ENCODE results near the gene EFCAB14.
"Not testable (repeated sequence)": the region's sequence is repeated elsewhere in the genome, so short reads cannot be mapped to it uniquely, and the experiment has no call there.

EFCAB14 gene

GRCh38 chr1:46655848-46656247 lies 63.1 kb downstream of the EFCAB14 start:
- no peak overlapping the region for H3K4me3 ChIP-seq (ENCODE audit: low read depth, low read length, poor library complexity, severe bottlenecking)
- H2AFZ ChIP-seq (ENCODE audit: low read length): no peak overlapping the region
- H3K79me2 ChIP-seq (ENCODE audit: insufficient read depth, low read length): no peaks in the 10 kb centered on the region
- H3F3A ChIP-seq (ENCODE audit: insufficient read depth, low read length): no peaks in the 10 kb centered on the region
- no peak for TF ChIP-seq EZH2 (IDR thresholded peaks at IDR 0.05; ENCODE audit: borderline replicate concordance, low read length)
- TF ChIP-seq CTCF (IDR thresholded peaks at IDR 0.05; ENCODE audit: low read length): no peak
- no peaks in the 10 kb centered on the region for H3K27me3 ChIP-seq (ENCODE audit: insufficient read depth, low read length)
- H3K36me3 ChIP-seq (ENCODE audit: insufficient read depth, low read length): peaks cover 42% of the 10 kb centered on the region
- H4K20me1 ChIP-seq (ENCODE audit: insufficient read depth, low read length): no peaks in the 10 kb centered on the region
- no peaks in the 10 kb centered on the region for H3K9me3 ChIP-seq (ENCODE audit: low read length)
- no peak overlapping the region for H3K4me2 ChIP-seq (ENCODE audit: low read length)
- no peaks in the 10 kb centered on the region for H3K4me1 ChIP-seq (ENCODE audit: insufficient read depth, low read length, severe bottlenecking)
- H3K9ac ChIP-seq (ENCODE audit: low read length): no peak overlapping the region
- no peak overlapping the region for H3K27ac ChIP-seq (ENCODE audit: low read depth, low read length, poor library complexity, severe bottlenecking)
- H3K9me2 ChIP-seq (ENCODE audit: low read depth, low read length): no peaks in the 10 kb centered on the region

- not testable (repeated sequence) for H3K9me3 ChIP-seq (ENCODE audit: low read length); H3F3A ChIP-seq (ENCODE audit: insufficient read depth, low read length); H4K20me1 ChIP-seq (ENCODE audit: insufficient read depth, low read length); H3K27ac ChIP-seq (ENCODE audit: low read depth, low read length, poor library complexity, severe bottlenecking); H3K9me2 ChIP-seq (ENCODE audit: low read depth, low read length); H3K4me3 ChIP-seq (ENCODE audit: low read depth, low read length, poor library complexity, severe bottlenecking); H3K4me2 ChIP-seq (ENCODE audit: low read length); H3K27me3 ChIP-seq (ENCODE audit: insufficient read depth, low read length); H3K79me2 ChIP-seq (ENCODE audit: insufficient read depth, low read length); H3K9ac ChIP-seq (ENCODE audit: low read length); H3K4me1 ChIP-seq (ENCODE audit: insufficient read depth, low read length, severe bottlenecking); H2AFZ ChIP-seq (ENCODE audit: low read length)
- H3K36me3 ChIP-seq (ENCODE audit: insufficient read depth, low read length): peaks cover 52% of the 10 kb centered on the region
Observed at GRCh38 chr1:46654698-46655097, 64.2 kb downstream of the EFCAB14 start.

- peaks cover 9% of the 10 kb centered on the region; the same call in 1 of the 2 replicates for H3K9me3 ChIP-seq (ENCODE audit: low read length)
- no peak overlapping the region for H3K4me2 ChIP-seq (ENCODE audit: low read length)
- H3K4me1 ChIP-seq (ENCODE audit: insufficient read depth, low read length, severe bottlenecking): no peaks in the 10 kb centered on the region
- H3K27me3 ChIP-seq (ENCODE audit: insufficient read depth, low read length): no peaks in the 10 kb centered on the region
- H3K4me3 ChIP-seq (ENCODE audit: low read depth, low read length, poor library complexity, severe bottlenecking): no peak overlapping the region
- peaks cover 59% of the 10 kb centered on the region for H3K36me3 ChIP-seq (ENCODE audit: insufficient read depth, low read length)
- no peaks in the 10 kb centered on the region for H3K79me2 ChIP-seq (ENCODE audit: insufficient read depth, low read length)
- no peaks in the 10 kb centered on the region for H4K20me1 ChIP-seq (ENCODE audit: insufficient read depth, low read length)
- no peaks in the 10 kb centered on the region for H3K9me2 ChIP-seq (ENCODE audit: low read depth, low read length)
- TF ChIP-seq CTCF (IDR thresholded peaks at IDR 0.05; ENCODE audit: low read length) (no peak), EZH2 (IDR thresholded peaks at IDR 0.05; ENCODE audit: borderline replicate concordance, low read length) (no peak)
- H3K27ac ChIP-seq (ENCODE audit: low read depth, low read length, poor library complexity, severe bottlenecking): no peak overlapping the region
- no peak overlapping the region for H3K9ac ChIP-seq (ENCODE audit: low read length)
- no peak overlapping the region for H2AFZ ChIP-seq (ENCODE audit: low read length)
- no peaks in the 10 kb centered on the region for H3F3A ChIP-seq (ENCODE audit: insufficient read depth, low read length)
Observed at GRCh38 chr1:46654012-46654411, 64.9 kb downstream of the EFCAB14 start.

GRCh38 chr1:46653405-46653958 lies 65.4 kb downstream of the EFCAB14 start:
- Histone ChIP-seq H3K9me2 (ENCODE audit: low read depth, low read length) (no peaks in the 10 kb centered on the region), H3K4me1 (ENCODE audit: insufficient read depth, low read length, severe bottlenecking) (no peaks in the 10 kb centered on the region), H3K27ac (ENCODE audit: low read depth, low read length, poor library complexity, severe bottlenecking) (no peak overlapping the region), H3K9me3 (ENCODE audit: low read length) (peaks cover 9% of the 10 kb centered on the region; the same call in 1 of the 2 replicates), H3F3A (ENCODE audit: insufficient read depth, low read length) (no peaks in the 10 kb centered on the region), H3K36me3 (ENCODE audit: insufficient read depth, low read length) (peaks cover 58% of the 10 kb centered on the region), H3K27me3 (ENCODE audit: insufficient read depth, low read length) (no peaks in the 10 kb centered on the region), H3K4me2 (ENCODE audit: low read length) (no peak overlapping the region), H4K20me1 (ENCODE audit: insufficient read depth, low read length) (no peaks in the 10 kb centered on the region), H2AFZ (ENCODE audit: low read length) (no peak overlapping the region), H3K9ac (ENCODE audit: low read length) (no peak overlapping the region), H3K79me2 (ENCODE audit: insufficient read depth, low read length) (no peaks in the 10 kb centered on the region), H3K4me3 (ENCODE audit: low read depth, low read length, poor library complexity, severe bottlenecking) (no peak overlapping the region)
- TF ChIP-seq CTCF (IDR thresholded peaks at IDR 0.05; ENCODE audit: low read length) (no peak), EZH2 (IDR thresholded peaks at IDR 0.05; ENCODE audit: borderline replicate concordance, low read length) (no peak)

All from OCI-LY1 (cell line).